Measurements from ENCODE around the gene PTPRT. TPM values are rescaled to one million over a fixed set of nuclear protein-coding genes. Genes with fewer than 3 reads are reported as not detected.

Gene PTPRT
- polyA plus RNA-seq, 4 donors: 0.30 to 1.0 (median 0.68) TPM

DNA sequence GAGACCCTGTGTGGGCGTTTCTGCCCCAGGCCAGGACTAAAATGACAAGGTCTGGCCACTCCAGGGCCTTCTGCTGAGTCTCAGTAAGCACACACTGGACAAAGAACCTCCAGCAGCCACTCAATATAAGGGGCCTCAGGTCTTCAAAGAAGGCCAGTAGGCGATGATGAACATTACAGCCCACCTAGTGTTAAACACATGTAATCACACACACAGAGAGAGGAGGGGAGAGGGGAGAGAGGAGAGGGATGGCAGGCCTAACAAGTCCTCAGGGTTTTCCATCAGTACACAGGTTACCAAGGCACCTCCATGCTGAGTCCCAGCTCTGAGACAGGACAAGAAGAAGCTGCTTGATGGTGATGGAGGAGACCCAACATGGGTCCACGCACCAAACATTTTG is 325.6 kb downstream of the PTPRT start:
- DNase-seq (ENCODE audit: low read depth in 4 of 4, low spot score in 3 of 4): no peak

DNA sequence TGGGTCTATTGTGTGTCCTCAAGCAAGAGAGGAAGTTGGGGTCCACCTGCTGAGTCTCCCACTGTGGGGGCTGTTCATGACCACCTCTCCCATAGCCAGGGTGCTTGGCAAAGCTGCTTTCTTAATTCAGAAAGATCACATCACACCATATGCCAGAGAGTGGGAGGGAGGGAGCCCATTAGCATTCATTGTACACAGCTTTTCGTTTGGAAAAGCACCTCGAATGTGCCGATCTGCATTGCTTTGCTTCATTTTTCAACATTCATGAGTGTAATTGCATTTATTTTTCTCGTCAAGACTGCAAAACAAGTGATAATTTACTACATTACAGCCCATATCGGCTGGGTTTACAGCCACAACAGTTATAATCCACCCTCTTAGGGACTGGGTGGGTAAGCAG is 327.3 kb downstream of the PTPRT start:
- no peak for DNase-seq (ENCODE audit: low read depth in 4 of 4, low spot score in 3 of 4)

DNA sequence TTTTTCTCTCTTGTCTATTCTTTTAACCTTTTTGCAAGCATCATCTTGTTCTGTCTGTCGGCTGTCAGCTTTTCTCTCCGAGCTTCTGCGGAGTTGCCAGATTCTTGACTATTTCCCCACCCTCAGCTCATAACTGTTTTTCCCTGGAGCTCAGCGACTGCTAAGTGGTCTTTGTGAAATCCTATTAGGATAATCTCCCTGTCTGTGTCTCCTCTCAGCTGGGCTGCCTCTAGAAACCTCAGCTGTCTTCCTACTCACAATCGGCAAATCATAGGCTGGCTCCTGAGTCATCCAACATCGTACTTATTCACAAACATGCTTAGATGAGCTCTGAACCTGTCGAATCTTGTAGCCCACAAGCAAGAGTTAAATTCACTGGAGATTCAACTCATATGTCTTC is 332.3 kb downstream of the PTPRT start:
- no peak for DNase-seq (ENCODE audit: low read depth in 4 of 4, low spot score in 3 of 4)

DNA sequence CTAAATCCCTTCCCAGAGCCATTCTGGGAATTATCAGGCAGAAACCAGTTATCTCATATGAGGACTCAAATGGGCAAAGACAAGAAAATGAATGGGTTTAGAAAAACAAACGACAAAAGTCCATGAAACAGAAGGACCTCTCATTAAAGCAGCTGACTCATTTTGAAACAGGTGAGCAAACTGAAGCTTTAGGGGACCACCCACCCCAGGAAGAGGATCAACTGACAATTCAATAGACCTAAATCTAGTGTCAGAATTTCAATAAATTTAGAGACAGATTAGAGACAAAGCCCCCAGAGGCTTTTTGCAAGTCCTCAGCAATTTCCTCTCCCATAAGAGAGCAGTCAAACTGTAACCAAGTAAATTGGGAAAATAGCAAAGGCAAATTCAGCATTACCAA is 333.8 kb downstream of the PTPRT start:
- DNase-seq (ENCODE audit: low read depth in 4 of 4, low spot score in 3 of 4): no peak

DNA sequence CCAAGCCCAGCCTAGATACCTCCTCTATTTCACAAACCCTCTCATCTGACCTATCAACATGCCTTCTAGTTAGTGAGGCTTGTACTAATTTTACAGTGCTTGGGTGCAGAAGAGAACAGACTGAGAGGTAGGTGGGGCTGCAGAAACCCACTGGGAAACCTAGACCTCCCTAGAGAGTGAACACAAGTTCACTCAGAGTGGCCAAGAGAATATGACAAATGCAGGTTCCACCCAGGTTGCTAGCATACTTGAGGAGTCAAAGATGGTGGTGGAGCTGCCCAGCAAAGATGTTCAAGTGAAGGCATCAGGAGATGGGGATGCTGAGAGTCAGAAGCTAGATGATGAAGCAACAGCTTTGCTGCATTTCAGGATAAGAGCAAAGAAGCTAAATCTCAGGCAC is 337.0 kb downstream of the PTPRT start:
- DNase-seq (ENCODE audit: low read depth in 4 of 4, low spot score in 3 of 4): no peak

DNA sequence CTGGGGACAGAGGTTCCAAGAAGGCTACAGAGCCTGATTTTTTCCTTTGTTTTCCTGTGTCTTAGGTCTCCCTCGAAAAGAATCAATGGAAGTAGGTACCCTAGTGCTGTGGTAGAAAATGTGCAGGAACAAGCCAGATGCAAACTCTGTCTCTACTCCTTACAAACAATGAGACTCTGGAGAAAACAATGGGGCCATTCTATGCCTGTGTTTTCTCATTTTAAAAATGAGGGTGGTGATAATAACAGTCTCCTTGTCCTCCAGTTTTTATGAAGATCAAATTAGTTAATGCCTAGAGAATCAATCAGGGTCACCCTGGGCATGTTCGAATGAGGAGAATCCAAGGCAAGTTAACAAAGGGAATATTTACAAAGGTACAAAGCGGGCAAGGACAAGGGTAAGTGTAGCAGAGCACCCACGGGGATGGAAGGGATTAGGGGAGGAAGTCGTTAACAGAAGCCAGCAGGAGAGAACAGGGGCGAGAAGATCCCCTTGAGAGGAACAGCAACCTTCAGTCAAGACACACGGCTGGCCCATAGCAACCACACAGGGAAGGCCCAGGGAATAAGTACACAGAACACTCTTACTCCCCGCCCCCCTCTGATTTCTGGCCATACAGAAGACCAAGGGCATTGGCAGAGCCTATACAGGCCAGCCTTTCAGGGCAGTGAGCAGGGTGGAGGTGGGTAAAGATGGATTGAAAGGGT is 342.8 kb downstream of the PTPRT start:
- DNase-seq (ENCODE audit: low read depth in 4 of 4, low spot score in 3 of 4): no peak

DNA sequence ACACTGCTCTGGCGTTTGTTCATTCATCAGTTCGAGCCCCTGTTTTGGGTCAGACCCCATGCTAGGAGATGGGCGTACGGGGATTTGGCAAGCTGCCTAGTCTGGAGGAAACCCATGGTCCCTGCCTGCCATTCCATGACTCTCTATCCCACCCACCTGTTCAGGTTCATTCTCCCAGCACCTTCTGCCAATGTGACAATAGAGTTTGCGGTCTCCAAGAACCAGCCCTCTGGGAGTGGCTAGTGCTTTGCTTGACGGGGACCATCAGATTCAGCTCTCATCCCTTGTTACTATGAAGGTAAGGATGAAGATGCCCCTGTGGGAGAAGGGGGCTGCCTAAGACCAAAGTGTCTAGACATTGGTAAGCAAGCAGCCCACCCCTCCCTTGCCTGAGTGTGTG is 345.0 kb downstream of the PTPRT start:
- no peak for DNase-seq (ENCODE audit: low read depth in 4 of 4, low spot score in 3 of 4)

DNA sequence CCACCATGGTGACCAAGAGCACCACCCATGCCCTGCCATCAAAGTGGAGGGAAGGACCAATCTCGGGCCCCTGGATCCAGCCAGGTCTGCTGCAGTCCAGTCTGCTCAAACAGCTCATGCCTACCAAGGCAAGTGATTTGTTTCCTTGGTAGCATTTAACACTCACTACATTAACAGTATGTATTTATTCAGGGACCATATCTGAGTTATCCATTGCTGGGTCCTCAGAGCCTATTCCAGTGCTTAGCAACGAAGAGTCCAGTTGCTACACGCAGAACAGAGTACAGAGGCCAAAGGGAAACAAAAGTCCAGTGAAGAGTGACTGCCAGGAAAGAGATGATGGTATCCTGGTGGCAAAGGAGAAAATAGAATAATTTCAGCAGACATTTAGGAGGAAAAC is 352.2 kb downstream of the PTPRT start:
- DNase-seq (ENCODE audit: low read depth in 4 of 4, low spot score in 3 of 4): no peak

DNA sequence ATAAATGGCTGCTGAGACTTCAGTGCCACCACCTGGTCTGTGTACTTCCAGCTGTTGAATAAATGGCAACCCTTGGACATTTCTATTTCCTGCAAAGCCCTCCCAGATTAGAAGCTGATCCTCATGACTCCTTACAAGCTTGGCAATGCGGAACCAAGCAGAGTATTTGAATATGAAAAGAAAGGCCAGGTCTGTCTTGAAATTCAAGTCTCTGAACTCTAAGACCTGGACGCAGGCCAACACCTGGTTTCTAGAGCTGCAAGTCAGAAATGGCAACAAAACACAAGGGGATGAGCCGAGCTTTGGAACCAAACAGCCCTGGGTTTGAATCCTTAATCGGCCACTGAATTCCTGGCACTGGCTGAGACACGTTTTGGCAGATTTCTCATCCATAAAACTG is 353.4 kb downstream of the PTPRT start:
- DNase-seq (ENCODE audit: low read depth in 4 of 4, low spot score in 3 of 4): peak; percentile 1 to 13 (median 8)

DNA sequence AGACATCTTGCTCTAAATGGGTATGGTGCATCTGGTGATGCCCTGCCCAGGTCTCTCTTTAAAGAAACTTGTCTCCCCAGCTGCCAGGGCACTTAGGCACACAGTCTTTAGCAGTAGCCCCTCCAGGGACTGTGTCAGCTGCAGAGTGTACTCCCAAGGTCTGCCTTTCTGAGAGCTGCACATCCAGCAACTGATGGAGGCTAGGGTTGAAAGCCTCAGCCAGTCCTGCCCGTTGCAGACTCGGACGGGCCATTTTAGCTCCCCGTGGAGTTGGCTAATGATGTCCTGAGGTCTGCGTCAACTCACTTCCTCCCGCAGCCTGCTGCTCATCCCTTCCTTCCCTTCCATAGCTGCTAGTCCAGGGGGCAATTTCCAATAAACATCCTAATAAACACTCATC is 381.8 kb downstream of the PTPRT start:
- DNase-seq (ENCODE audit: low read depth in 4 of 4, low spot score in 3 of 4): no peak

DNA sequence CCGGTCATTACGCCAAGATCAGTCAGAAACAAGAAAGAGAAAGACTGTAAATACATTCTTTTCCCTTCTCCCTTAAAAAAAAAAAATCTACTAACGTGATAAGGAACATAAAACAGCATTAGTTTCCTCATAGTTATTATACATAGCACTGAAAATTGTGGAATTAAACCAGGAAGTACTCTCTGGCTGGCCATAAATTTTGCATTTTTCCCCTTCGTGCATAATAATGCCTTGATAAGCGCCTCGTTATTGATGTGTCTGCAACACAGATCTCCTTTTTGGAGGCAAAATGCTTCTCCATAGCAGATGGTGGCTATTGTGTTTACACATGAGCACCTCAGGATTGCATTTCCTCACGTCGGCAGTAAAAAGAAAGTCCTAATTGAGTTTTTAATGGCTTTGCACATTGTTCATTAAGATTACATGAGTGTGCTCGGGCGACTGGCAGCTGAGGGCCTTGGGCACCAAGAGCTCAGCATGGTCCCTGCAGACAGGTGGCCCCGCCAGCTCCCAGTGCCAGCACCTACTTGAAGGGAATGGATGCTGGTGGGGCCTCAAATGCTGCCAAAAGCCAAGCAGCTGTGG is 394.5 kb downstream of the PTPRT start:
- no peak for DNase-seq (ENCODE audit: low read depth in 4 of 4, low spot score in 3 of 4)

DNA sequence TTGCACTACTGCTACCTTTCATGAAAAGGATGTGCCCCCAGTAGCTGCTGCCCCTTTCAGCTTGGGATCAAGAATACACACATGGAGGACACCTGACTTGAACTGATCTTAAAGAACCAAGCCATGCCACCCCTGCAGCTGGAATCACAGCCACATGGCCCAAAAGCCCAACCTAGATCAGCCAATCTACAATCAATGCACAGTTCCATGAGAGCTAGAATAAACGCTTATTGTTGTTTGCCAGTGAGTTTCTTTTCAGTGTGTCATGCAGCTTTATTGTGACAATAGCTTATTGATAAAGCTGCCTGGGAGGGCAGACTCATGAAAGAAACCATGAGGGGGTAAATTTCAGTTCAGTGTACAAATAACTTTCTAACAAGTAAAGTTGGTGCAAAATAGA is 397.7 kb downstream of the PTPRT start:
- no peak for DNase-seq (ENCODE audit: low read depth in 4 of 4, low spot score in 3 of 4)

DNA sequence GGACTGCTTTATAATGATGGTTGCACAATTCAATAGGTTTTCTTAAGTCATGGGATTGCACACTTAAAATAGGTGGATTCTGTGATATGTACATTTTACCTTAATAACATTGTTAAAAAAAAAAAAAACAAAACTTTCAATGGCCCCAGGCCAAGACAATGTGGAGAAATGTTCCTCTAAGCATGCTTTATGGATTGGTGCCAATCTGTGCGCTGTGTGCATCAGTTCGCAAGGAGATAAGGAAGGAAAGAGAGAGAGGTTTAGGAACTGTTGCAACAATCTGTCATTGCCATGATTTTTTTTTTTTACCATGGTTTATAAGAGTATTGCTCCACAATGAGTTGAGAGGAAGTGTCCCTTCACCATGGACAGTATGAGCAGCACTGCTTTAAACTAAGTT is 399.6 kb downstream of the PTPRT start:
- DNase-seq (ENCODE audit: low read depth in 4 of 4, low spot score in 3 of 4): no peak

DNA sequence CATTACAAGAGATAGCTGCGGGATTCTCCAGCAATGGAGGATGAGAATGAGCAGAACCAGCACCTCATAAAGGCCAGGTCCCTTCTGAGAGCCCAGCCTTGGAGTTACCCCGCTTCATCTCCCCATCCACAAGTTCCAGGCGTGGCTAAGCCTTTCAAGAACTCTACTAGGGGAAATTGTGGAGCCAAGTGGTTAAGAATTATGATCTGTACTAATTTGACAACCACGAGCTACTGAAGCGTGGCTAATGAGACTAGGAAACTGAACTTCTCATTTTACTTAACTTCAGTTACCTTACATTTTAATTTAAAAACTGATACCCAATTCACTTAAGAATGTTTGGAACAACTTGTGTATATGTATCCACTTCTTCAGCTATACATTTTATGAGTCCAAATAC is 401.0 kb downstream of the PTPRT start:
- DNase-seq (ENCODE audit: low read depth in 4 of 4, low spot score in 3 of 4): no peak

DNA sequence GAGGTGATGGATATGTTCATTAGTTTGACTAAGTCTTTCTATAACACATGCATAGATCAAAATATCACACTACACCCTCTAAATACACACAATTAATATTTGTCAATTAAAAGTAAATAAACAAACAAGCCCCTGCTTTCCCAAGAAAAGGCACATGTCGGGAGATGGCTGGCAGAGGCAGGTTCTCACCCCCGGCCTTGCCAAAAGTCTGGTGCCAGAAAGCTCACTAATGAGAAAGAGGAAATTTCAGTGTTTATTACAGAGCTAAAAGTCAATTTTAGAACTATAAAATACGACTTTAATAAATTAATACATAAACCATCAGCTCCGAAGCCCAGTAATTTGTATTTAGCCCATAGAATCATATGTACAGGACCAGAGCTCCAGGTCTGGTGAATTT is 404.7 kb downstream of the PTPRT start:
- DNase-seq (ENCODE audit: low read depth in 4 of 4, low spot score in 3 of 4): no peak

DNA sequence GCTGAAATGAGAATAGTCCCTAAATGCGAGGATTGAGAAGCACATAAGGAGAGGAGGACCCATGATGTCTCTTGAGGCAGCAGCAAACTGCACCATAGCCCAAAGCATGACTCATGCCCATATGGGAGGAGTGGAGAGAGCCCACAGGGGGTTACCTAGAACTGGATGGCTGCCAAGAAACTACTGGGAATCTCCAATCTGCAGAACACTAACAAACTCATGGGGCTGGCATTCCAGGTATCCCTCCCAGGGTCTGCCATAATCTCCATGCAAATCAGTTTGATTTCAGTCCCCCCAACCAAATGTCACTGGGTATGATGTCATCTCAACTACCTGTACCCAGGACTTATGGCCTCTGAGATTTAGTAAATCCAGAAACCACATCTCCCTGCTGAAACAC is 410.5 kb downstream of the PTPRT start:
- no peak for DNase-seq (ENCODE audit: low read depth in 4 of 4, low spot score in 3 of 4)

DNA sequence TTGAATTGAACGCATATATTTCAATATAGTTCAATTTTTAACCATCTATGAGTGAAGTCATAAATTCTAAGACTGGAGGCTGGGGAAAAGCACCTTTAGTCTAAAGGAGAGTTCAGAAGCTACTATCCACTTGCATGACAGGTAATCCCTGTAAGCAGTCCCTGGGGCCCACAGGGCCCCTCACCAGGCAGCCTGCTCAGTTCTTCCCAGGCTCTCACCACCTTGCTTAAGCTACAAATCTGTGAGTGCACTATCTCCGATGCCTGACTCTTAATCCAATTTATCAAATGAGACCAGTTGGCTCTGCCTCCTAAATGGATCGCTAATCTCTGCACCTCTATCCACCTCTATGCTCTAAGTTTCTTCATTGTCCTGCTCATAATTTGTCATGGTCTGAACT is 413.8 kb downstream of the PTPRT start:
- DNase-seq (ENCODE audit: low read depth in 4 of 4, low spot score in 3 of 4): no peak

DNA sequence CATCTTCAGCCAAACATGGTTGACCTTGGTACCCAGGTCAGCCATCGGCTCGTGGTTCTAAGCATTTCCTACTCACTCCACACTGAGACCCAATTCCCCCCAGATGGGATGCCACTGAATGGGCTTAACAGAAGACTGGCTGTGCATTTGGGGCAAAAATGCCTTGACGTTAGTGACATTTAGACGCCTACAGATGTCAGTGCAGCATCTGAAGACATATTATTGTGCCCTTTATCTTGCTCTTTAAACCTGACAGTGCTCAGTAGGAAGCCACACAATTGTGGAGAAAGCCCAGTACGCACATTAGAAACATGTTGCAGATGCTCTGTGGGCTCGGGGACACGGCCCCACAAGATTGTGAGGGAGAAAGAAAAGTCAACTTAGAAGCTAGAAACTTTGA is 414.7 kb downstream of the PTPRT start:
- DNase-seq (ENCODE audit: low read depth in 4 of 4, low spot score in 3 of 4): no peak

DNA sequence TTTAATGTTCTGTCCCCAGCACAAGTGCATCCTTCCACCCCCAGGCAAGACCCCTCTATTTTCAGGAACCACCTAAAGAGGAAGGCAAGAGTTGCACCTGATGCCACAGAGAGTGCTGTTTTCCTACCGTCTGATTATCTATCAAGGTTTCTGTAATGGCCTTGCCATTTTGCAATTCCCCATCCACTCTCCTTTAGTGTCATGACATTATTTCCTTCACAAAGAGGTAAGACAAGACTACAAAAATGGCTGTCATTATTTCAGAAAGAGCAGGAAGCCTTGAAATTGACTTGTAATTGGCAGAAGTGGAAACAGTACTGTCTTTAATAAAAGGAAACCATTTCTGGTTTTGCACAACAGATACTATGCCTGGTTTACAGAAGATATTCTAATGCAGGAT is 426.7 kb downstream of the PTPRT start:
- no peak for DNase-seq (ENCODE audit: low read depth in 4 of 4, low spot score in 3 of 4)

DNA sequence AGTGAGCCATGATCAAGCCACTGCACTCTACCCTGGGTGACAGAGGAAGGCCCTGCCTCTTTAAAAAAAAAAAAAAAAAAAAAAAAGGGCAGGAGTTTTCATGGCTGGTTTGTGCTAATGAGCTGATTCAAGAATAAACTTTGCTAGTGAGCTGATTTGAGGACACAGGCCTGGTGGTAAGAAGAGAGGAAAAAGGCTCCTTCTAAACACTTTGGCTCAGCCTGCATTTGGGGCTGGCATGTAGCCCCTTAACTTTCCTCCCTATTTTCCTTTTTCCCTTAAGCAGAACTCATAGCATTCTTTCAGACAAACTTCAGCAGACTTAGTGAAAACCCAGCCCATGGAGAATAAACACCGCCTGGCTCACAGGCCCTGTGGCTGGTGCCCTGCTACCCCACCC is 432.7 kb downstream of the PTPRT start:
- no peak for DNase-seq (ENCODE audit: low read depth in 4 of 4, low spot score in 3 of 4)

DNA sequence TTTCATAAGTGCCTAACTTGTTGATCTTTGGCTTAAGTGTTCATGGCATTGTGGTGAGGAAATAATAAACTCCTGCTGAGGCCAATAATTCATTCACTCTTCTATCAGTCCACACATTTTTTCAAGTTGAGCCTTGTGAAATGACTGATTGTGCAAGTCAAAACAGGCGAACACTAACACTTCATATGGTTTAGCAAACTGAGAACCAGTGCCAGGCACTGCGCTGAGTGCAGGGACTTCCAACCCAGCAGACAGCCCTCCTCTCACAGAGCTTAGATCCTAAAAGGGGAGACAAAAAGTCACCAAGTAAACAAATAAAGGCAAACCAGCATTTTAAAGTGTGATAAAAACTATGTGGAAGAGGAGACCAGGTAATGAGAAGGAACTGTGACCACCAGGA is 435.0 kb downstream of the PTPRT start:
- no peak for DNase-seq (ENCODE audit: low read depth in 4 of 4, low spot score in 3 of 4)

DNA sequence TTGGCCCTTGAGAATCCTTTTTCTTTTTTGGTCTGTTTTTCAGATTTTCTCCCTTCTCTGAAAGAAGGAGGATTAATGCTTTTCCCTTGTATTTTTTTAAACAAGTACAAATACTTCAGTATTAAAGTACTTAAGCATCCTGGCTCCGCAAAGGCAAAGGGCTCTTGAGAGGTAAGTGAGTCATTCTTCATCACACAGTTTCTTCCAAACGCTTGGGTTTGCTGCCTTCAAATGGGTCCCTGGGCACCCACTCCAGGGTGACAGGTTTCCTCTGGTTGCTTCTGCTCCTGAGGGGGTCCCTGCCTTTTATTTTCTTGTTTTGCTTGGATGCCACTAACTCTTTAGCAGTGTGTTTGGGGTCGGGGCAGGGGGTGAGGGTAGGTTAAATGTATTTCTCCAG is 437.1 kb downstream of the PTPRT start:
- no peak for DNase-seq (ENCODE audit: low read depth in 4 of 4, low spot score in 3 of 4)

DNA sequence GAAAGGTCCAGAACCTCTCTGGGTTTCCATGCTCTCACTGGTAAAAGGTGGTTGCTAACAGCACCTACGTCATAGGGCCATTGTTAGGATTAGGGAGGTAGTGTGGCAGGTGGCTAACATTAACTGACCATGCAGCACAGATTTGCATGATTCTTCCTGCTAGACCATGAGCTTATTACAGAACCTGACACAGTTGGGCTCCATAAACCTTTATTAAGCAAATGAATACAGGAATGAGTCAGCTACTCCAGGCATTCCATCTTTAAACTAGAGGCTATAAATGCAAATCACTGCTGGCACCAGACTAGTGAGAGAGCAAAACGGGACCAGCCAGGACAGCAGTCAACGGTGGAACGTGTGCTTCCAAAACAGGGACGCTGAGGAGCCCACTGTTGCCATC is 440.1 kb downstream of the PTPRT start:
- DNase-seq (ENCODE audit: low read depth in 4 of 4, low spot score in 3 of 4): no peak

Measured in right renal pelvis (tissue), 4 donors.